Heart left ventricle (tissue), 16 donors: Measurements from ENCODE around the gene SP140. TPM values are rescaled to one million over a fixed set of nuclear protein-coding genes. Genes with fewer than 3 reads are reported as not detected.
"Not testable (repeated sequence)": the region's sequence is repeated elsewhere in the genome, so short reads cannot be mapped to it uniquely, and the experiment has no call there.

Experiments
- ATAC-seq, 4 donors: fragments of 200-7000 bp; cut with Tn5 transposase; one replicate each; pipeline ENCODE4 v1.9.1; 2020 to 2022; ENCODE audit warnings: moderate library complexity in 4 of 4, mild to moderate bottlenecking in 3 of 4, moderate number of reproducible peaks in 1 of 4
- DNase-seq, 5 donors: peaks; one replicate each; pipeline ENCODE4 v3.0.0-alpha.2; 2020
- H3K27ac ChIP-seq, 12 donors: fragments of 200-600 bp; sonication (generic) in 4 of 12; one replicate each; pipeline versions ENCODE4 v1.5.0 to v1.8.0; 2016 to 2022; ENCODE audit warnings: mild to moderate bottlenecking in 2 of 12
- H3K27me3 ChIP-seq, 9 donors: fragments of 200-600 bp; sonication (generic) in 2 of 9; one replicate each; pipeline versions ENCODE4 v1.5.1 to v1.8.0; 2016 to 2022; ENCODE audit warnings: mild to moderate bottlenecking in 3 of 9
- H3K36me3 ChIP-seq, 9 donors: fragments of 200-600 bp; sonication (generic) in 2 of 9; one replicate each; pipeline versions ENCODE4 v1.5.0 to v1.8.0; 2018 to 2022; ENCODE audit warnings: mild to moderate bottlenecking in 2 of 9
- H3K4me1 ChIP-seq, 12 donors: fragments of 200-600 bp; sonication (generic) in 4 of 12; one replicate each; pipeline versions ENCODE4 v1.5.0 to v1.8.0; 2016 to 2022; ENCODE audit warnings: mild to moderate bottlenecking in 3 of 12
- H3K4me3 ChIP-seq, 12 donors: fragments of 200-600 bp; sonication (generic) in 4 of 12; one replicate each; pipeline versions ENCODE4 v1.5.0 to v1.8.0; 2017 to 2022; ENCODE audit warnings: mild to moderate bottlenecking in 9 of 12, moderate library complexity in 4 of 12
- H3K9me3 ChIP-seq, 12 donors: fragments of 200-600 bp; sonication (generic) in 4 of 12; one replicate each; pipeline versions ENCODE4 v1.5.0 to v1.8.0; 2016 to 2022; ENCODE audit warnings: mild to moderate bottlenecking in 1 of 12
- POLR2A ChIP-seq, 2 donors: fragments of 450-650 bp; IDR thresholded peaks; one replicate each; pipeline ENCODE4 v1.6.1; 2017; ENCODE audit warnings: antibody characterized with exemption in 2 of 2, mild to moderate bottlenecking in 2 of 2, moderate library complexity in 2 of 2
- WGBS, 4 donors: extraction: QIAGEN DNeasy Blood & Tissue Kit in 2 of 4; methylation state at CpG; one replicate each; pipeline versions ENCODE4 v1.1.5 to v1.1.7; 2013 to 2018; 5-methylcytosine and 5-hydroxymethylcytosine counted together
- intact Hi-C, 10 donors: fragments of 100-400 bp; cut with DNase I; formaldehyde crosslinking; loops; one replicate each; pipeline versions ENCODE4 v1.11.1 to v1.14.2; 2022
- polyA plus RNA-seq, 2 donors: library from polyadenylated mRNA; stranded (reverse); fragments of 200-250 nt; gene quantifications; one replicate each; pipeline ENCODE4 v1.2.3, GENCODE V29; 2013
- total RNA-seq, 9 donors: library from RNA; depleted of rRNA in 2 of 9; stranded (reverse); fragments of >200 nt in 2 of 9; fragmentation: NEBNext Ultra II Directional in 3 of 9; extraction: Animal tissue kit (Norgen Biotek cat#: 25700) in 3 of 9; gene quantifications; one replicate each; pipeline versions ENCODE4 v1.1.0 to v1.2.4, GENCODE V29; 2016 to 2023
- TF ChIP-seq, protein P1 (sequence below), 12 donors: fragments of 200-600 bp; sonication (generic) in 4 of 12; IDR thresholded peaks; one replicate each; pipeline versions ENCODE4 v1.5.0 to v1.8.0; 2018 to 2022; ENCODE audit warnings: antibody characterized with exemption in 12 of 12, mild to moderate bottlenecking in 5 of 12
- donor health status: ischemic (EF 13 %, LVEDD 7.1; RV severe dilation, severe dysfunction).
- donor health status: healthy with polysubstance abuse.
- donor health status: DM: no; HTN: yes; CAD: no.
- donor health status: DM: no; HTN: no; CAD: no.
- donor health status: ischemic (EF 25% LVEDD 6.9; RV normal size, moderate dysfunction).
- donor health status: ischemic (EF 25% LVEDD 5.7; RV mildly dilated, moderate dysfunction).
- donor health status: healthy.
- donor health status: DM: yes; HTN: yes; CAD: no.
- donor health status: ischemic (EF 35%, LVEDD 5.7; RV mildly dilated, moderate dysfunction).
- donor health status: nonischemic (EF 11% LVEDD 7.7; RV severe dilation, severe dysfunction).
- donor health status: DM: yes; HTN: yes; CAD: no.
- donor health status: PGD.
- donor health status: ischemic (EF 29% LVEDD 5.4; RV normal size, mild dysfunction).
- donor health status: nonischemic (EF 23%, LVEDD 6.1; RV moderate dilation, normal function).

SP140 gene
- total and polyA plus RNA-seq, 11 donors: 0.46 to 9.6 (median 0.62) TPM

GRCh38 chr2:230308402-230309000, 83.0 kb downstream of the SP140 start:
- H3K27me3 ChIP-seq: no peaks in the 10 kb centered on the region
- DNase-seq: no peak
- no peak overlapping the region for H3K27ac ChIP-seq
- H3K9me3 ChIP-seq: peaks cover 0 to 10% (median 0%) of the 10 kb centered on the region in 12 donors
- intact Hi-C loops: no loop called here
- no peaks in the 10 kb centered on the region for H3K4me1 ChIP-seq
- peak in 3 of 4 donors; percentile 61 to 77 (median 72) for ATAC-seq
- TF ChIP-seq, protein P1, sequence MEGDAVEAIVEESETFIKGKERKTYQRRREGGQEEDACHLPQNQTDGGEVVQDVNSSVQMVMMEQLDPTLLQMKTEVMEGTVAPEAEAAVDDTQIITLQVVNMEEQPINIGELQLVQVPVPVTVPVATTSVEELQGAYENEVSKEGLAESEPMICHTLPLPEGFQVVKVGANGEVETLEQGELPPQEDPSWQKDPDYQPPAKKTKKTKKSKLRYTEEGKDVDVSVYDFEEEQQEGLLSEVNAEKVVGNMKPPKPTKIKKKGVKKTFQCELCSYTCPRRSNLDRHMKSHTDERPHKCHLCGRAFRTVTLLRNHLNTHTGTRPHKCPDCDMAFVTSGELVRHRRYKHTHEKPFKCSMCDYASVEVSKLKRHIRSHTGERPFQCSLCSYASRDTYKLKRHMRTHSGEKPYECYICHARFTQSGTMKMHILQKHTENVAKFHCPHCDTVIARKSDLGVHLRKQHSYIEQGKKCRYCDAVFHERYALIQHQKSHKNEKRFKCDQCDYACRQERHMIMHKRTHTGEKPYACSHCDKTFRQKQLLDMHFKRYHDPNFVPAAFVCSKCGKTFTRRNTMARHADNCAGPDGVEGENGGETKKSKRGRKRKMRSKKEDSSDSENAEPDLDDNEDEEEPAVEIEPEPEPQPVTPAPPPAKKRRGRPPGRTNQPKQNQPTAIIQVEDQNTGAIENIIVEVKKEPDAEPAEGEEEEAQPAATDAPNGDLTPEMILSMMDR (IDR thresholded peaks at IDR 0.05): no peak
- no peak for TF ChIP-seq POLR2A (IDR thresholded peaks at IDR 0.05)
- H3K36me3 ChIP-seq: no peaks in the 10 kb centered on the region
- WGBS, 4 donors: 80 to 90% (median 88%) methylated on average over 12 of the region's 12 CpGs
- no peak overlapping the region for H3K4me3 ChIP-seq

DNA sequence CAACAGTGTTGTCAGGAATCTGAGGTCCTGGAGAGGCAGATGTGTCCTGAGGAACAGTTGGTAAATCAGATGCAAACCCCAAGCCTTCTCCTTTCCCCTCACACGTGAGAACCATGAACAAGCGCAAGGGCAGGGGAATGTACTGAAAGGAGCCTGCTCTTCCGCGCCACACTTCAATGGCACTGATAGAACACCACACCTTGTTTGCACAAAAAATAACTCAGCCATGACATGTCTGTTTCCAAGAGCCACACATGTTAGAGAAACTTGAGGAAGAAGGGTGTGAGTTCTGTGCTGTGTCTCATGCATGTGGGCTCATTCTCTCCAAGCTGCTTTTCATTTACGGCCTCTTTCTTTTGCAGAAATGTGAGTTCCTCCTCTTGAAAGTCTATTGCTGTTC, 85.3 kb downstream of the SP140 start:
- DNase-seq, ATAC-seq, H3K4me3 ChIP-seq, H3K27ac ChIP-seq, intact Hi-C loops, H3K4me1 ChIP-seq, H3K36me3 ChIP-seq, H3K9me3 ChIP-seq, H3K27me3 ChIP-seq: not testable (repeated sequence)
- 85 to 89% (median 86%) methylated on average over 1 of the region's 5 CpGs; no CpG with 5 or more reads in 1 of the 4 donors for WGBS, 4 donors

DNA sequence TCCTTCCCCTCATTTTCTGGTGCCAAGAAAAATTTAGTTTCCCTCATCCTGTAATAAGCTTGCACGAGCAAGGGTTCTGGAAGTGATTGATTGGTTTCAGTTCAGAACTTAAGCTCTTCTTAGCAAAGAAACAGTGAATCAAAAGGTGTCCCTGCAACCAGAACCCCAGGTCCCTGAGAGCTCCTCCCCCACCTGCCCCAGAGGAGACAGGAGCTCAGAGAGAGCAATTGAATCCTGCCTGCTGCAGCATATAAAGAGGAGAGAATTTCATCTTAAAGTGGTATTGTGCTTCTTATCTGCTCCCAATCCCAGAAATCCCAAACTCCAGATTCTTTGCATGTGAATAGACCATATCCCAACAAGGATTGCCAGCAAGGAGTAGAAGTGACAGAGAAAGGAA, 86.1 kb downstream of the SP140 start:
- H3K9me3 ChIP-seq, H3K4me3 ChIP-seq, ATAC-seq, DNase-seq, H3K4me1 ChIP-seq, H3K36me3 ChIP-seq, intact Hi-C loops, H3K27ac ChIP-seq, H3K27me3 ChIP-seq: not testable (repeated sequence)
- 64 to 84% (median 72%) methylated on average over 1 of the region's 1 CpG for WGBS, 4 donors

GRCh38 chr2:230312638-230313037, 87.1 kb downstream of the SP140 start:
- no peaks in the 10 kb centered on the region for H3K4me1 ChIP-seq
- H3K27ac ChIP-seq: no peak overlapping the region
- H3K9me3 ChIP-seq: no peaks in the 10 kb centered on the region
- DNase-seq (no peak), ATAC-seq (no peak)
- no peaks in the 10 kb centered on the region for H3K27me3 ChIP-seq
- TF ChIP-seq, protein P1 (IDR thresholded peaks at IDR 0.05): no peak
- no peak for TF ChIP-seq POLR2A (IDR thresholded peaks at IDR 0.05)
- 75 to 87% (median 83%) methylated on average over 2 of the region's 2 CpGs for WGBS, 4 donors
- H3K4me3 ChIP-seq: no peak overlapping the region
- intact Hi-C loops: no loop called here
- no peaks in the 10 kb centered on the region for H3K36me3 ChIP-seq

DNA sequence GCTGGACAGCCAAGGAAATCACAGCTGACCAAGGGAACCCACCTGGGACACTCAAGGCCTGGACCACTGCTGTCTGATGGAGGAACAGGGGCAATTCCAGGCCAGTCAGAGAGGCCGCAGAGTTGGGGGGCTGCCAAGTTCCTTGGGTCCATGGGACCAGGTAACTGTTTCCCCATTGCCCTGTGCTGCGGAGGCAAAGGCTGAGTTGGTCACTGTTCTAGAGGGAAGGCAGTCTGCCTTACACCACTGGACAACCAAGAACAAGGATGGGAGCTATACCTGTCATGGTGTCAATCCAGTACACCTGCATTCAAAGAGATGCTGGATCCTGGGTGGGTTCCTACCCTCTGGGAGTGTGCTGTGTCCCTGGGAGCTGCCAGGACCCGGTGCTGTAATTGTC, 91.8 kb downstream of the SP140 start:
- H3K36me3 ChIP-seq: no peaks in the 10 kb centered on the region
- no peak for ATAC-seq
- H3K9me3 ChIP-seq: peaks cover 0 to under 1% (median 0%) of the 10 kb centered on the region in 12 donors
- H3K4me3 ChIP-seq: no peak overlapping the region
- peaks cover 0 to 23% (median 2%) of the 10 kb centered on the region in 12 donors for H3K4me1 ChIP-seq
- H3K27ac ChIP-seq: peak overlapping the region in 1 of 12 donors; percentile 79
- TF ChIP-seq, protein P1 (IDR thresholded peaks at IDR 0.05): no peak
- no peak for TF ChIP-seq POLR2A (IDR thresholded peaks at IDR 0.05)
- WGBS, 4 donors: 0 to 100% (median 94%) methylated on average over 1 to 3 of the region's 3 CpGs
- no peak for DNase-seq
- intact Hi-C loops: no loop called here
- H3K27me3 ChIP-seq: no peaks in the 10 kb centered on the region
